ENCODE measurements around the gene CRADD.
"Not testable (repeated sequence)": the region's sequence is repeated elsewhere in the genome, so short reads cannot be mapped to it uniquely, and the experiment has no call there.

The CRADD gene

GRCh38 chr12:93737457-93738198, 60.5 kb downstream of the CRADD start:
- DNase-seq (ENCODE audit: low spot score), result no peak

DNA sequence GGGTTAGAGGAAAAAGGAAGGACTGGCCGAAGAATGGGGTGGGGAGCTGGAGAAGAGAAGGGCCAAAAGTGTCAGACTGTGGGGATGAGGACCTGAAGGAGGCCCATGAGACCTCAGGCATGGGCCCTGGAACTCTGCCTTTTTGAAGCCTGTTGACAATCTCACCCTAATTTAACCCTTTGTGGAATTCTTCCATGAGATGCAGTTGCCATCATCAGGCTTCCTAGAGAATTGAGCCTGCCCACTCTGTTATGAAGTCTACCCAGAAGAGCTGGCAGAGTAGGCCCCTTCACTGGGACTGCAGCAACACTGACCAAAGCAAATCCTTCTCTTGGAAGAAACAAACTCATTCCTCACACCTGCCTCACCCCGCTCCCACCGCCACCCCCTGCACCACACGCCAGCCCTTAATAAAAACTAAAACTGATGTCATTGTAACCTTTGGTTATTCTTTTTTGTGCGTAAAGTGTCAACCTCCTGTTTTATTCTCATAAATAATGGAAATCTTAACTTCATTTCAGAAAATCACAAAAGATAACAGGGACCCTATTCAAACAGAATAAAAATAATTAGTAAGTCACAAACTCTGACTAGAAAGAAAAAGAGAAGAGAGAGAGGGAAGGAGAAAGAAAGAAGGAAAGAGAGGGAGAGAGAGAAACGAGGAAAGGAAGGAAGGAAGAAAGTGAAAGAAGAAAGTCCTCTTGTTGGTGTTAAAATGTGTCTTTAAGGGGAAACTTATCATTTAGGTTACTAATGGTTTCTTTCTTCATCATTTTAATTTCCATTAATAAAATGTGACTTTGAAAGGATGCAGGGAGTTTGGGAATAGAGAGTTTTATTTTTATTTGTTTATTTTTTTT, 61.3 kb downstream of the CRADD start:
- no peak for DNase-seq (ENCODE audit: low spot score)

DNA sequence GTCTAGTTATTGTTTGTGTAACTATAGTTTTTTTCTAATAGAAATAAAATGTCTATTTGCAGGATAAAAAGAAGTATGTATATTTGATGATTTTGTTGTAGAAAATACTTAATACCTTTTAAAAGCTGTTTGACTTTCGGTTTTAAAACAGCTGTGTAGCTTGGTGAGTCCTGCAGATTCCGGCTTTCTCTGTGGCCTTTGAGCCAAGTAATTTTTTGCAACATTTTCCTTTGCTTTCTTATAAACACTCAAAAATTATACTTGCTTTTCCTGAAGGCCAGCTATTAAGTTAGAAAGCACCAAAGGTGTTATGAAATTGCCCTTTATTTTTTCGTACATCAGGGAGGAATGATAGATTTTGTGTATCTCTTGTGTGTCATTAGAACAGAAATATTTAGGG, 63.6 kb downstream of the CRADD start:
- no peak for DNase-seq (ENCODE audit: low spot score)

- no peak for DNase-seq (ENCODE audit: low spot score)
Measured at GRCh38 chr12:93741659-93742109, 64.5 kb downstream of the CRADD start.

- peak; percentile 80 for DNase-seq (ENCODE audit: low spot score)
Measured at GRCh38 chr12:93742110-93742934, 65.1 kb downstream of the CRADD start.

DNA sequence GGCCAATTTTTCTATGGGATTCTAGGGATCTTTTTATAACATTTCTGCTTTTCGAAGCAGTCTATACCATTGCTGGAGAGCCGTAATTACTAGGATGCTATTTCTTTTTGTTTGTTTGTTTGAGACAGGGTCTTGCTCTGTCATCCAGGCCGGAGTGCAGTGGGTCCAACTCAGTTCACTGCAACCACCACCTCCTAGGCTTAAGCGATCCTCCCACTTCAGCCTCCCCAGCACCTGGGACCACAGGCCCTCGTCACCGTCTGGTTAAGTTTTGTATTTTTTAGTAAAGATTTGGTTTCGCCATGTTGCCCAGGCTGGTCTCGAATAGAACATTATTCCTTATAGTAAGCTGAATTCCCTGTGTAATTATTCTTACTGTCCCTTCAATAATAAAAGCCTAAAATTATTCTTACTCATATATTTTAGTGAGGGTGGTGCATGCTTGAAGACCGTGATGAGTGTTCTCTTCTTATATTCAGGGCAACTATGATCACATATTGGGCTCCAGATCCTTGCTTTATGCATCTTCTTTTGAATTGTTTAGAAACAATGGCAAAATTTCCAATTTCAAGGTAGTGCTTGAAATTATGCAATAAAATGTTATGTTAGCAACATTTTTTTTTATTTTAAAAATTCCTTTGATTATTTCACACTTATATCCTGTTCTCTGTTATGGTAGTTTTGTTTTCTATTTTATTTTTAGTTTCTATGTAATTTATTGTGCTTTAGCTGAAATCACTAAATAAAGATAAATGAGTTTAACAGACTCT, 66.2 kb downstream of the CRADD start:
- DNase-seq (ENCODE audit: low spot score), result no peak

GRCh38 chr12:93743999-93744689, 67.0 kb downstream of the CRADD start:
- DNase-seq (ENCODE audit: low spot score), result no peak

GRCh38 chr12:93745286-93745685, 68.1 kb downstream of the CRADD start:
- no peak for DNase-seq (ENCODE audit: low spot score)

DNA sequence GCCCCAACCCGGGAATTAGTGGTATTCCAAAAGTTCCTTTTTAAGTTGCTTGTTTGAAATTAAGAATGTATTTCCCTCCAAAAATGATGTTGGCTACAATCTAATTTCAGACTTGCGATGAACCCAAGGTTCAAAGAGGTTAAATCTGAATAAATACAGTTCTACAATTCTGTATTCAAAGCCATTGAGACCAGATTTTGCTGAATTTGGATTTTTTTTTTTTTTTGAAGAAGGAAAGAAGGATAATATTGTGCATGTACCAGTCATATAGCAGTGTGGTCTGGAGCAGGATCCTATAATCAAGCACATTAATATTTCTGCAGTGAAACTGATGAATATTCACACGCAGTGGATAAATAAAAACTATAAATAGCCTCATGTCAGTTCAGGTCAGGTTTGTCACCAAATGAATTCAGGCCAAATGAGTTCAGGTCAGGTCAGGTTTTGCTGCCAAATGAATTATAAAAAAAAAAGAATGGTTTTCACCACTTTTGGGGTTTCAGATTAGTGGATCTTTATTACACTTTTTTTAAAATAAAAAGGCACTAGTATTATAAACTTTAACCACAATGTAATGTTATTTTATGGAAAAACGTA, 69.5 kb downstream of the CRADD start:
- DNase-seq (ENCODE audit: low spot score), result no peak

- no peak for DNase-seq (ENCODE audit: low spot score)
Measured at GRCh38 chr12:93748672-93749383, 71.7 kb downstream of the CRADD start.

DNA sequence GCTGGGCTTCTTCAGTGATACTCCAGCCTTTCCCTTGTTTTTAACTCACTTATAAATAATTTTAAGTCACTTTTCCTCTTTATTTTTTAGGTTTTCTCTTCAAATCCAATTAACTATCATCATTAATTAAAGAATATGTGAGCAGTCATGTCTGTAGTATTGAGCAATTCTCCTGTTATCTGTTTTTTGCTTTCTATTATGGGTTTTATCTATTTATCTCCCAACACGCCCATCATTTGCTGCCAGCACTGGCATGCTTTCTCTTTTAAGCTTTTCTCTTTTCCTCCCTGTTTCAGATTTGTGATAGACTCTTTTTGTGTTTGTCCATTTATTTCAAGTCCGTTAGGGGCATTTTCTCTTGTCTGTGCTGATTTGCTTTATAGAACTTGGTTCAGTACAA, 72.3 kb downstream of the CRADD start:
- no peak for DNase-seq (ENCODE audit: low spot score)

- DNase-seq (ENCODE audit: low spot score), result no peak
Measured at GRCh38 chr12:93750056-93750455, 72.9 kb downstream of the CRADD start.

GRCh38 chr12:93751864-93752610, 74.9 kb downstream of the CRADD start:
- no peak for DNase-seq (ENCODE audit: low spot score)

GRCh38 chr12:93753285-93753684, 76.1 kb downstream of the CRADD start:
- DNase-seq (ENCODE audit: low spot score), result no peak

DNA sequence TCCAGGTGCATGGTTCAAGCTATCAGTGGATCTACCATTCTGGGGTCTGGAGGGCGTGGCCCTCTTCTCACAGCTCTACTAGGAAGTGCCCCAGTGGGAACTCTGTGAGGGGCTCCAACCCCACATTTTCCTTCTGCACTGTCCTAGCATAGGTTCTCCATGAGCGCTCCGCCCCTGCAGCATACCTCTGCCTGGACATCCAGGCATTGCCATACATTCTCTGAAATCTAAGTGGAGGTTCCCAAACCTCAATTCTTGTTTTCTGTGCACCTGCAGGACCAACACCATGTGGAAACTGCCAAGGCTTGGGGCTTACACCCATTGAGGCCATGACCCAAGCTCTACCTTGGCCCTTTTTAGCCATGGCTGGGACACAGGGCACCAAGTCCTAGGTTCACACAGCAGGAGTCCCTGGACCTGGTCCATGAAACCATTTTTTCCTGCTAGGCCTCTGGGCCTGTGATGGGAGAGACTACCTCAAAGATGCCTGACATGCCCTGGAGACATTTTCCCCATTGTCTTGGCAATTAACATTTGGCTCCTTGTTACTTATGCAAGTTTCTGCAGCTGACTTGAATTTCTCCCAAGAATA, 76.8 kb downstream of the CRADD start:
- no peak for DNase-seq (ENCODE audit: low spot score)

DNA sequence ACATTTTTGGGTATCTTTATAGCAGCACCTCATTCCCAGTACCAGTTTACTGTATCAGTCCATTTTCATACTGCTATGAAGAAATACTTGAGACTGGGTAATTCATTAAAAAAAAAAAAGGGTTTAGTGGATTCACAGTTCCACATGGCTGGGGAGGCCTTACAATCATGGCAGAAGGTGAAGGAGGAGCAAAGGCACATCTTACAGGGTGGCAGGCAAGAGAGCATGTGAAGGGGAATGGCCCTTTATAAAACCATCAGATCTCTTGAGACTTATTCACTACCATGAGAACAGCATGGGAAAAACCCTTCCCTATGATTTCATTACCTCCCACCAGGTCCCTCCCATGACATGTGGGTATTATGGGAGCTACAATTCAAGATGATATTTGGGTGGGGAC, 77.7 kb downstream of the CRADD start:
- not testable (repeated sequence) for DNase-seq (ENCODE audit: low spot score)

DNA sequence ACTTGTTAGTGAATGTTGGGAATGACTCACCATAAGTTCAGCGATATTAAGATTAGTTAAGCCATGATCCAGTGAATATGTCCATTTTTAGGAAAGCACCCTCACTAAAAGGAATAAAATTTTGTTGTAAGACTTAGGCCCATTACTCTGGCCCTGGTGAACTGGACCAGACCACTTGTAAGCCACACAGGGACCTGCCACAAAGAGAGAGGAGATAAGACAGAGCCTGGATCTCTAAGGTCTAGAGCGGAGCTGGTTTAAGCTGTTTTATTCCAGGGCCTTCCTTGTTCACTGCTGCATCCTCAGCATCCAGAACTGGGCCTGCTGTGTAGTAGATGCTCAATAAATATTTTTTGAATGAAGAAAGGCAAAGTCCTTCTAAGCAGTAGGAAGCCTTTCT, 79.1 kb downstream of the CRADD start:
- no peak for DNase-seq (ENCODE audit: low spot score)

GRCh38 chr12:93757792-93758694, 80.9 kb downstream of the CRADD start:
- no peak for DNase-seq (ENCODE audit: low spot score)

Measured in hematopoietic multipotent progenitor cell treated with erythropoietin and hydrocortisone succinate and interleukin-3 and kit ligand, for 17 days (in vitro differentiated cells).